ENCODE measurements around the gene FBH1. TPM values are rescaled to one million over a fixed set of nuclear protein-coding genes. Genes with fewer than 3 reads are reported as not detected.

The FBH1 gene
- 37.9 and 66.1 TPM in 2 replicates for polyA plus RNA-seq

GRCh38 chr10:5889624-5890451, at the start of gene FBH1, which contains the start of gene ANKRD16:
Gene FBH1, plus strand, starts transcription at chr10:5890243. Its CDS starts 103 bp downstream, at chr10:5890346.
Gene ANKRD16, minus strand, starts transcription at chr10:5889893. Its CDS starts 539 bp downstream, at chr10:5889354.

DNA sequence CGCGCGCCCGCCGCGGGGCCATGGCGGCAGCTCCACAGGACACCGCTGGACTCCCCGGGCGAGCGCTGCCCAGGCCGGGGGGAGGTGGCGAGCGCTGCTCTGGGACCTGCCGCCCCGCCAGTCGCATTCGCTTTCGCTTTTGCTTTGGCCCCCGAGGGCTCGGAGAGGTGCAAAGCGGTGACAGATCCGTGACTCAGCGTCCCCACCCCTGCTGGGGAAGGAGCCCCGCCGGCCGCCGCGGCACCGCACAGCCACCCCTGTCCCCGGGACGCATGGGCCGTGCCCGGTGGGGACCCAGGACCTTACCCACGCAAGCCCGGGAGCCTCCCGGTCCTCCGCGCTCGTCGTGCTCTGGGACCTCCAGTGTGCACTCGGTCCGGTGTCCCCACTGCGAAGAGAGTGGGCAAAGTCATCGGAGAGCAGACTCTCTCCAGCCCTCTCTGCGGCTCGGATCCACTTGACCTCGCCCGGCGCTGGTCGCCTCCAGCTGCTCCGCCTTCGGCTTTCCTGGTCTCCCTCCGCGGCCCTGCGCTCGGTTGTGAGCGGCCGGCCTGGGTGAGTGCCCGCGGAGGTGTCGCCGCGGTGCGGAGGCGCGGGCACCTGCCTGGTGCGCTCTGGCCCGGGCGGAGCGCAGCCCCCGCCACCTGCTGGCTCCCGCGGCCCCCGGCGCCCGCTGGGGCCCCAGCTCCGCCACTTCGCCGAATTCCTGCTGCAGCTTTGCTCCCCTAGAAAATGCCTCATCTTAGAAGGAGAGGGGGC, 87.6 kb downstream of the FBH1 start, which contains the start of gene IL15RA:
Gene IL15RA (minus strand): TSS at position 73 of the 759 bp plus-strand sequence. CDS start 51 bp downstream, at position 22.

Other genes starting within 250 kb of the FBH1 start
- gene ASB13, start 223.6 kb upstream of the FBH1 start, polyA plus RNA-seq, result 8.9 and 10.0 TPM in 2 replicates
- 15.6 and 18.1 TPM in 2 replicates for gene TASOR2, start 205.4 kb upstream of the FBH1 start, polyA plus RNA-seq
- 122 and 136 TPM in 2 replicates for gene GDI2, start 76.8 kb upstream of the FBH1 start, polyA plus RNA-seq
- gene ANKRD16, start 350 bp upstream of the FBH1 start, polyA plus RNA-seq, result 2.7 and 3.3 TPM in 2 replicates
- not detected in 2 replicates for gene IL15RA, start 87.3 kb downstream of the FBH1 start, polyA plus RNA-seq
- gene IL2RA, start 172.1 kb downstream of the FBH1 start, polyA plus RNA-seq, result not detected in 2 replicates
- 15.9 and 19.0 TPM in 2 replicates for gene RBM17, start 198.8 kb downstream of the FBH1 start, polyA plus RNA-seq

Measured in Purkinje cell (primary cell).